ENCODE data around the gene CMTM5. TPM values are rescaled to one million over a fixed set of nuclear protein-coding genes. Genes with fewer than 3 reads are reported as not detected.

The CMTM5 gene
- polyA plus RNA-seq, 1 donor (not counting 4 experiments of a cell fraction or from before 2014, with no cell fraction given), result not detected

- Histone ChIP-seq H3K36me3 (ENCODE audit: control insufficient read depth in 2 of 2, extremely low read depth in 1 of 2, insufficient read depth in 2 of 2, low read length in 2 of 2) (no peaks in the 10 kb centered on the region), H3K4me2 (ENCODE audit: control insufficient read depth, extremely low read depth, insufficient read depth, low read depth, low read length) (no peak overlapping the region), H3K9me3 (ENCODE audit: control insufficient read depth, low read depth, low read length) (no peaks in the 10 kb centered on the region), H3K27ac (ENCODE audit: control insufficient read depth, insufficient read depth, low read length) (no peak overlapping the region), H2AFZ (ENCODE audit: control insufficient read depth, low read length) (no peak overlapping the region), H3K9me1 (ENCODE audit: control insufficient read depth, extremely low read depth, insufficient read depth, low read length) (no peaks in the 10 kb centered on the region), H3K27me3 (ENCODE audit: control insufficient read depth, extremely low read depth, insufficient read depth, low read length) (peaks cover 4% of the 10 kb centered on the region), H3K9ac (ENCODE audit: control insufficient read depth, extremely low read depth, insufficient read depth, low read length) (no peak overlapping the region), H3K4me3 (ENCODE audit: control insufficient read depth in 2 of 3, extremely low read depth in 1 of 3, insufficient read depth in 2 of 3, low read depth in 1 of 3, low read length in 3 of 3) (no peak overlapping the region), H3K79me2 (ENCODE audit: control insufficient read depth, insufficient read depth, low read length) (no peaks in the 10 kb centered on the region), H4K20me1 (ENCODE audit: control insufficient read depth, extremely low read depth, insufficient read depth, low read length) (no peaks in the 10 kb centered on the region), H3K4me1 (ENCODE audit: control insufficient read depth, extremely low read depth, insufficient read depth, low read length) (no peaks in the 10 kb centered on the region)
- TF ChIP-seq CTCF (optimal IDR thresholded peaks at IDR 0.05 in 1 of 3, IDR thresholded peaks at IDR 0.05 in 1 of 3, conservative IDR thresholded peaks at IDR 0.05 in 1 of 3; ENCODE audit: extremely low read depth in 1 of 3, insufficient read depth in 2 of 3, low read length in 3 of 3) (no peak), EZH2 (IDR thresholded peaks at IDR 0.05; ENCODE audit: low read length) (no peak)
- FAIRE-seq (no peak), DNase-seq (ENCODE audit: low read depth, low spot score) (no peak)
- dilution Hi-C loops (cut with MboI; ENCODE audit: extremely low pct_ligation_motif_present, low sequenced_read_pairs), result no loop called here
Measured at GRCh38 chr14:23421594-23421993, 44.7 kb downstream of the CMTM5 start.

- no peak for TF ChIP-seq EZH2 (IDR thresholded peaks at IDR 0.05; ENCODE audit: low read length)
- TF ChIP-seq CTCF (optimal IDR thresholded peaks at IDR 0.05 in 1 of 3, IDR thresholded peaks at IDR 0.05 in 1 of 3, conservative IDR thresholded peaks at IDR 0.05 in 1 of 3; ENCODE audit: extremely low read depth in 1 of 3, insufficient read depth in 2 of 3, low read length in 3 of 3), result no peak
- no peaks in the 10 kb centered on the region for H3K4me1 ChIP-seq (ENCODE audit: control insufficient read depth, extremely low read depth, insufficient read depth, low read length)
- dilution Hi-C loops (cut with MboI; ENCODE audit: extremely low pct_ligation_motif_present, low sequenced_read_pairs), result no loop called here
- FAIRE-seq (no peak), DNase-seq (ENCODE audit: low read depth, low spot score) (no peak)
- H3K4me2 ChIP-seq (ENCODE audit: control insufficient read depth, extremely low read depth, insufficient read depth, low read depth, low read length), result no peak overlapping the region
- no peaks in the 10 kb centered on the region for H3K9me3 ChIP-seq (ENCODE audit: control insufficient read depth, low read depth, low read length)
- no peaks in the 10 kb centered on the region for H4K20me1 ChIP-seq (ENCODE audit: control insufficient read depth, extremely low read depth, insufficient read depth, low read length)
- peaks cover 4% of the 10 kb centered on the region for H3K27me3 ChIP-seq (ENCODE audit: control insufficient read depth, extremely low read depth, insufficient read depth, low read length)
- H3K9ac ChIP-seq (ENCODE audit: control insufficient read depth, extremely low read depth, insufficient read depth, low read length), result no peak overlapping the region
- H3K9me1 ChIP-seq (ENCODE audit: control insufficient read depth, extremely low read depth, insufficient read depth, low read length), result no peaks in the 10 kb centered on the region
- no peaks in the 10 kb centered on the region for H3K36me3 ChIP-seq (ENCODE audit: control insufficient read depth in 2 of 2, extremely low read depth in 1 of 2, insufficient read depth in 2 of 2, low read length in 2 of 2)
- H3K79me2 ChIP-seq (ENCODE audit: control insufficient read depth, insufficient read depth, low read length), result no peaks in the 10 kb centered on the region
- no peak overlapping the region for H3K4me3 ChIP-seq (ENCODE audit: control insufficient read depth in 2 of 3, extremely low read depth in 1 of 3, insufficient read depth in 2 of 3, low read depth in 1 of 3, low read length in 3 of 3)
- no peak overlapping the region for H3K27ac ChIP-seq (ENCODE audit: control insufficient read depth, insufficient read depth, low read length)
- no peak overlapping the region for H2AFZ ChIP-seq (ENCODE audit: control insufficient read depth, low read length)
Measured at GRCh38 chr14:23423657-23424056, 46.8 kb downstream of the CMTM5 start.

Measured in keratinocyte (primary cell).